ENCODE data around the gene ANTXR1.

Gene ANTXR1

DNA sequence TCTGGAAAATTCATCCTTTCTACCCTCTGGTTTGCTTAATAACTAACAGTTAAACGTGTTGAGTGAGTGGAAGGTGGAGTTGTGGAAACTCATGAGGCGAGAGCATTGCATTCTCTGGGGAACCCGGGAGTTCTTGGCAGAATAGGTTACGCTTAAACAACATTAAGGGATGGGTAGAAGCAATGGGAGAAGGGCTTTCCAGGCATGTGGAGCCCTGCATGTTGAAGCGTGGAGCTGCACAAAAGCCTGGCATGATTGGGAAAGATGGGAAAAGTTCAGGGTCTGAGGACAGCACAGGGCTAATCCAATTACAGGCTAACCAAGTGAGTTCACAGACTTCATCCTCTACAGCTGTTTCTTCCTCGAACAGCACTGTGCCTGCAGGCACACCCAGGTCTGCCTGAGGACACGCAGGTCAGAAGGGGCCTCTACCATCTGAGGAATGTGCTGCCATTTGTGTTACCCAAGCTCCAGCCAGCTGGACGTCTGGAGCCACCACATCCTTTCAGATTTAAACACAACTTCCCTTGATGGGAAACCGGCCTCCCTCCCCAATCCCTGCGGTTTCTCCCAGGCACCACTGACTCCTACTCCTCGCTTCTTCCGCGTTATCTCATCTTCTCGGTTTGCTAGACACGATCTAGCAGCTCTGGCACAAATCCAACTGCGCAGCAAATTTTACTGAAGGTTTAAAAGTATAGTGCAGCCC lies 164.2 kb downstream of the ANTXR1 start:
- TF ChIP-seq, protein P1, sequence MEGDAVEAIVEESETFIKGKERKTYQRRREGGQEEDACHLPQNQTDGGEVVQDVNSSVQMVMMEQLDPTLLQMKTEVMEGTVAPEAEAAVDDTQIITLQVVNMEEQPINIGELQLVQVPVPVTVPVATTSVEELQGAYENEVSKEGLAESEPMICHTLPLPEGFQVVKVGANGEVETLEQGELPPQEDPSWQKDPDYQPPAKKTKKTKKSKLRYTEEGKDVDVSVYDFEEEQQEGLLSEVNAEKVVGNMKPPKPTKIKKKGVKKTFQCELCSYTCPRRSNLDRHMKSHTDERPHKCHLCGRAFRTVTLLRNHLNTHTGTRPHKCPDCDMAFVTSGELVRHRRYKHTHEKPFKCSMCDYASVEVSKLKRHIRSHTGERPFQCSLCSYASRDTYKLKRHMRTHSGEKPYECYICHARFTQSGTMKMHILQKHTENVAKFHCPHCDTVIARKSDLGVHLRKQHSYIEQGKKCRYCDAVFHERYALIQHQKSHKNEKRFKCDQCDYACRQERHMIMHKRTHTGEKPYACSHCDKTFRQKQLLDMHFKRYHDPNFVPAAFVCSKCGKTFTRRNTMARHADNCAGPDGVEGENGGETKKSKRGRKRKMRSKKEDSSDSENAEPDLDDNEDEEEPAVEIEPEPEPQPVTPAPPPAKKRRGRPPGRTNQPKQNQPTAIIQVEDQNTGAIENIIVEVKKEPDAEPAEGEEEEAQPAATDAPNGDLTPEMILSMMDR (IDR thresholded peaks at IDR 0.05; ENCODE audit: insufficient read depth, low read depth, low read length, missing control alignments), result no peak
- H3K4me3 ChIP-seq (ENCODE audit: low read depth, low read length), result no peak overlapping the region

DNA sequence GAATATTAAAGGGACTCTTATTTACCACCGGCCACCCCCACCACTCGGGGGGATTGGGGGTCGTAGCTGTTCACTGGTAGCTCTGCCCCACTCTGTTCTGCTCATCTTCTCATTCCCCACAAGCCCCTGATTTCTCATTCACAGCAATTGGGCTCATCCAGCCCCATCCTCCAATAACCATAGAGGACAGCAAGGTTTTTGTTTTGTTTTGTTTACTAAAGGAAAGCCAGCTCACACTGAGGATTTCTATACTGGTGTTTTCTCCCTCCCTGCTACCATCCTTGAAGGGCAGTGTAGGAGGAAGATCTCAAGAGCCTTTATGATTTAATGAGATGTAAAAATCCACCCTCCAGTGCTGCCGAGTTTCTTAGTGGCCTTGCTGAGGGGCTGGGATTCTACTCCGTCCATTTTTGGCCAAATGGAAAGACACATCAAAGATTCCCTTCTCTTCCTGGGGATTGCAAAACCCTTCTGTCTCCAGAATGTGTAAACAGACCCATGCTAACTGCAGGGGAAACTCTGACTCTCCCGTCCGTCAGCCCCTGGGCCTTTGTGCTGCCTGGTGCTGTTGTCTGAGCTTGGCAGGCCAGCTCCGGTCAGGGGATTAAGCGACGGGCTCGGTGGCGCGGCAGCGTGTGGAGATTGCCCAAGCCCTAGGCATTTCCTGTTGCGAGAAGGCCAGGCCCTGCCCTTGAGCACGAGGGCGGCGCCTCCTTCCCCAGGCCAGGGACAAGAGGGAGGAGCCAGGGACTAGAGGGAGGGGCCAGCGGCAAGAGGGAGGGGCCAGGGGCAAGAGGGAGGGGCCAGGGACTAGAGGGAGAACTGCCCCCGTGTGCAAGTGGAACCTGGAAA lies 165.0 kb downstream of the ANTXR1 start:
- TF ChIP-seq, protein P1 (IDR thresholded peaks at IDR 0.05; ENCODE audit: insufficient read depth, low read depth, low read length, missing control alignments), result no peak
- no peak overlapping the region for H3K4me3 ChIP-seq (ENCODE audit: low read depth, low read length)
- DNase-seq (ENCODE audit: low read depth), result no peak

More for the DNA sequence above, 164.2 kb downstream of the ANTXR1 start:
- no peak for DNase-seq (ENCODE audit: low read depth)

DNA sequence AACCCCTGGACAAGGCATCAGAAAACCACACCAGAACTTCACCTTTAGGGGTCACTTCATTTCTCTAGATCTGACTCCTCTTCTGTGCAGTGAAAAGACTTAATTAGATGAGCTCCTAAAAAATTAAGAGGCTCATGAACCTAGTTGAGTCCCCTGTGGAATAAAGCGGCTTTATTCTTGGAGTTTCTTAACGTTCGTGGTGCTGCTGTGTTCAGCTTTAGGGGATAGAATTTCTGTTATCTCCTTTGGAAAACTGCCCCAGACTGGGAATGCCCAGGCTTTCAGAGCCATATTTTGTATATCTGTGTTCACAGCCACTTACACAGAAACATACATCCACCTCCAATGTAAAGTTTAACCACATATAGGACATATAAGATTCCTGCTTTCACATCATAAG lies 165.8 kb downstream of the ANTXR1 start:
- DNase-seq (ENCODE audit: low read depth), result no peak
- TF ChIP-seq, protein P1 (IDR thresholded peaks at IDR 0.05; ENCODE audit: insufficient read depth, low read depth, low read length, missing control alignments), result no peak
- no peak overlapping the region for H3K4me3 ChIP-seq (ENCODE audit: low read depth, low read length)

DNA sequence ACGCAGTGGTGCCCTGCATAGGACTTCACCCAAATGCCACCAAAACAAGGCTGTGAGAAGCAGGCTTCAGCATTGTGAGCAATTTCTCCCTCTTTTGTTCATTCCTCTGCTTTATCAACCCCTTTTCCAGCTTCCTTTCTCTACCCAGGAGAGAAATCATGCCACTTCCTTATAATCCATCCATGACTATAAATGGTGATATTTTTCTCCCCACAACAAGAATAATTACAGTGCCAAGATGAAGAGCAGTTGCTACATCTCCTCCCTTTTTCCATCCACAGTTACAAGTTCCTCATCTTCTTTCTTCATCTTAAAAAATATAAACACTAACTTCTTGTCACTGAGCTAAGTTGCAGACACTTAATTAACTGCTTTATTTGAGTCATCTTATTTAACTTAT lies 167.2 kb downstream of the ANTXR1 start:
- TF ChIP-seq, protein P1 (IDR thresholded peaks at IDR 0.05; ENCODE audit: insufficient read depth, low read depth, low read length, missing control alignments), result no peak
- no peak overlapping the region for H3K4me3 ChIP-seq (ENCODE audit: low read depth, low read length)
- no peak for DNase-seq (ENCODE audit: low read depth)

DNA sequence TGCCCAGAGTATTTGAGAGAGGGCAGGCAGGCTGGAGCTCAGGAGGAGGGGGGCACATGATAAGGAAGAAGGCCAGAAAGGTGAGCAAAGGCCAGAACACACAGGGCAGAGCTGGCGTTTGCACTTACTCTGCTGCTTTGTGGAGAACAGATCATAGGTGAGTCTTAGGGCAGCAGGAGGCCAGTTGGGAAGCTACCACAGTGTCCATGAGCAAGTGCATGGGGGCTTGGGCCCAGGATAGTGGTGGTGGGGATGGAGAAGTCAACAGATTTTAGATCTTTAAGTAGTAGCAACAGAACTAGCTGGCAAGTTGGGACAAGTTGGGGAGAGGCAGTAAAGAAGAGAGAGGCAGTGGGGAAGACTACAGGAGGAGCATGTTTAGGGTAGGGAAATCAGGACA lies 168.0 kb downstream of the ANTXR1 start:
- TF ChIP-seq, protein P1 (IDR thresholded peaks at IDR 0.05; ENCODE audit: insufficient read depth, low read depth, low read length, missing control alignments), result no peak
- DNase-seq (ENCODE audit: low read depth), result no peak
- H3K4me3 ChIP-seq (ENCODE audit: low read depth, low read length), result no peak overlapping the region

DNA sequence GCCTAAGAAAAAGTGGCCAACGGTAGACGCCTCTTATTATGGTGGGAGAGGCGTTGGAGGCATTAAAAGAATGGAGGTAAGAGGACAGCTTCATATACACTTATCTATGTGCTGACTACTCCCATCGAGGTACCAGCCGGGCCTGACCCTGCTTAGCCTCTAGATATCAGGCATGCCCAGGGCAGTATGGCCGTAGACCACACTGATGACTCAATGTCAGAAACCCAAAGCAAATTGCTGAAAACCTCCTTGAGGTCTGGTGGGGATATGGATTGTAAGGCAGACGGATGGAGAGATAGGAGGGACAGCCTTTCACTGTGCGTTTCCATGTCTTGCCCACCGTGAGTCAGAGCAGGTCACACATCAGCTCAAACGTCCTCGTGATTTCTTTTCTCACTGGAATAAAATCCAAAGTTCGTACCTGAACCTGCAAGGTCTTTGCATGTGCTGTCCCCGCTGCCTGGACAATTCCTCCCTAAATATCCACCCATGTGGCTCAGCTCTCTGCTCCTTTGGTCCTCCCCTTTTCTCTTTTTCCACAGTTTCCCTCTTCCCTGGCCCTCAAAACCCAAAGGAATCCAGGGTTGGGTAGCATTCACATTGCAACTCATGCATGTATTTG lies 168.9 kb downstream of the ANTXR1 start:
- TF ChIP-seq, protein P1 (IDR thresholded peaks at IDR 0.05; ENCODE audit: insufficient read depth, low read depth, low read length, missing control alignments), result no peak
- no peak overlapping the region for H3K4me3 ChIP-seq (ENCODE audit: low read depth, low read length)
- DNase-seq (ENCODE audit: low read depth), result no peak

All from GM12865 (cell line).